KMS-11 (cell line): ENCODE measurements around the gene ACOT13.
"Not testable (repeated sequence)": the region's sequence is repeated elsewhere in the genome, so short reads cannot be mapped to it uniquely, and the experiment has no call there.

Experiments used
- H2AFZ ChIP-seq: fragments of 200-600 bp; sonication (generic); 2 replicates; pipeline ENCODE4 v1.6.1; 2016; ENCODE audit warnings: antibody characterized with exemption, mixed run types, low read depth
- H3K27ac ChIP-seq: fragments of 200-600 bp; sonication (generic); 2 replicates; pipeline ENCODE4 v1.6.1; 2016; ENCODE audit warnings: mild to moderate bottlenecking, mixed run types
- H3K27me3 ChIP-seq: fragments of 200-600 bp; sonication (generic); 2 replicates; pipeline ENCODE4 v1.6.1; 2017; ENCODE audit warnings: mild to moderate bottlenecking, low read depth, mixed run types, moderate library complexity; ENCODE audit not compliant: insufficient read depth
- H3K36me3 ChIP-seq: fragments of 200-600 bp; sonication (generic); 2 replicates; pipeline ENCODE4 v1.6.1; 2017; ENCODE audit warnings: mild to moderate bottlenecking, mixed run types; ENCODE audit not compliant: insufficient read depth
- H3K4me1 ChIP-seq: fragments of 200-600 bp; sonication (generic); 2 replicates; pipeline ENCODE4 v1.6.1; 2016; ENCODE audit warnings: mild to moderate bottlenecking, low read depth, mixed run types; ENCODE audit not compliant: poor library complexity, severe bottlenecking
- H3K4me2 ChIP-seq: fragments of 200-600 bp; sonication (generic); 2 replicates; pipeline ENCODE4 v1.7.0; 2016; ENCODE audit warnings: mild to moderate bottlenecking, mixed run types
- H3K4me3 ChIP-seq: fragments of 200-600 bp; sonication (generic); IDR thresholded peaks from 2 replicates; pipeline ENCODE4 v1.6.1; 2017; ENCODE audit warnings: low read depth, low read length, mixed read lengths; ENCODE audit not compliant: insufficient read depth
- H3K79me2 ChIP-seq: fragments of 200-600 bp; sonication (generic); 2 replicates; pipeline ENCODE4 v1.6.1; 2016; ENCODE audit warnings: low read depth, mixed run types; ENCODE audit not compliant: insufficient read depth
- H3K9ac ChIP-seq: fragments of 200-600 bp; sonication (generic); 2 replicates; pipeline ENCODE4 v1.6.1; 2016; ENCODE audit warnings: mild to moderate bottlenecking, mixed run types
- H4K20me1 ChIP-seq: fragments of 200-600 bp; sonication (generic); 2 replicates; pipeline ENCODE4 v1.6.1; 2016; ENCODE audit warnings: mild to moderate bottlenecking, mixed run types; ENCODE audit not compliant: insufficient read depth
- CTCF ChIP-seq: fragments of 200-600 bp; sonication (generic); conservative IDR thresholded peaks from 2 replicates; pipeline ENCODE4 v1.6.1; 2017; ENCODE audit warnings: low read depth, mild to moderate bottlenecking, antibody characterized with exemption, low read length, moderate library complexity, mixed read lengths

The ACOT13 gene

GRCh38 chr6:24663189-24663588 lies 3.7 kb upstream of the ACOT13 start:
- H3K4me1 ChIP-seq, result peaks cover 18% of the 10 kb centered on the region
- no peak overlapping the region for H3K4me2 ChIP-seq
- H3K27me3 ChIP-seq, result no peaks in the 10 kb centered on the region
- no peaks in the 10 kb centered on the region for H3K36me3 ChIP-seq
- H3K4me3 ChIP-seq, result no peak overlapping the region
- no peak for TF ChIP-seq CTCF
- no peak overlapping the region for H3K27ac ChIP-seq
- H2AFZ ChIP-seq, result no peak overlapping the region
- no peaks in the 10 kb centered on the region for H4K20me1 ChIP-seq
- no peak overlapping the region for H3K9ac ChIP-seq
- H3K79me2 ChIP-seq, result peaks cover 12% of the 10 kb centered on the region

GRCh38 chr6:24664046-24664987 lies 2.6 kb upstream of the ACOT13 start:
- TF ChIP-seq CTCF, result no peak
- H3K79me2 ChIP-seq, result peaks cover 12% of the 10 kb centered on the region
- no peak overlapping the region for H3K4me3 ChIP-seq
- no peaks in the 10 kb centered on the region for H4K20me1 ChIP-seq
- no peak overlapping the region for H3K27ac ChIP-seq
- peaks cover 24% of the 10 kb centered on the region for H3K4me1 ChIP-seq
- no peak overlapping the region for H3K4me2 ChIP-seq
- H2AFZ ChIP-seq, result no peak overlapping the region
- no peaks in the 10 kb centered on the region for H3K36me3 ChIP-seq
- no peak overlapping the region for H3K9ac ChIP-seq
- H3K27me3 ChIP-seq, result no peaks in the 10 kb centered on the region

GRCh38 chr6:24666097-24666640 lies 708 bp upstream of the ACOT13 start:
- no peak for TF ChIP-seq CTCF
- Histone ChIP-seq H3K4me3 (no peak overlapping the region), H3K4me2 (peak overlapping the region; percentile 73), H2AFZ (peak overlapping the region; percentile 90; the same call in 1 of the 2 replicates), H3K4me1 (peaks cover 24% of the 10 kb centered on the region), H3K27ac (peak overlapping the region; percentile 72; the same call in 1 of the 2 replicates), H4K20me1 (no peaks in the 10 kb centered on the region), H3K36me3 (no peaks in the 10 kb centered on the region), H3K27me3 (no peaks in the 10 kb centered on the region), H3K79me2 (peaks cover 12% of the 10 kb centered on the region), H3K9ac (peak overlapping the region; percentile 83; the same call in 1 of the 2 replicates)

- H4K20me1 ChIP-seq, result no peaks in the 10 kb centered on the region
- no peak for TF ChIP-seq CTCF
- H3K4me2 ChIP-seq, result peak overlapping the region; percentile 56
- H3K27ac ChIP-seq, result peak overlapping the region; percentile 72
- no peaks in the 10 kb centered on the region for H3K36me3 ChIP-seq
- peak overlapping the region; percentile 83 for H3K9ac ChIP-seq
- peaks cover 24% of the 10 kb centered on the region for H3K4me1 ChIP-seq
- H3K4me3 ChIP-seq, result no peak overlapping the region
- H3K79me2 ChIP-seq, result peaks cover 12% of the 10 kb centered on the region
- no peaks in the 10 kb centered on the region for H3K27me3 ChIP-seq
- H2AFZ ChIP-seq, result peak overlapping the region; percentile 90
These were observed 514 bp downstream of the ACOT13 start for GRCh38 chr6:24667378-24667803.

GRCh38 chr6:24668066-24668996 lies 1.5 kb downstream of the ACOT13 start:
- H3K27me3 ChIP-seq, H3K27ac ChIP-seq, H2AFZ ChIP-seq, H3K9ac ChIP-seq, H3K4me3 ChIP-seq, H3K36me3 ChIP-seq, H4K20me1 ChIP-seq: not testable (repeated sequence)
- Histone ChIP-seq H3K4me2 (peak overlapping the region; percentile 56), H3K79me2 (peaks cover 12% of the 10 kb centered on the region), H3K4me1 (peaks cover 24% of the 10 kb centered on the region)
